ENCODE measurements around the gene PROCR.

The PROCR gene

DNA sequence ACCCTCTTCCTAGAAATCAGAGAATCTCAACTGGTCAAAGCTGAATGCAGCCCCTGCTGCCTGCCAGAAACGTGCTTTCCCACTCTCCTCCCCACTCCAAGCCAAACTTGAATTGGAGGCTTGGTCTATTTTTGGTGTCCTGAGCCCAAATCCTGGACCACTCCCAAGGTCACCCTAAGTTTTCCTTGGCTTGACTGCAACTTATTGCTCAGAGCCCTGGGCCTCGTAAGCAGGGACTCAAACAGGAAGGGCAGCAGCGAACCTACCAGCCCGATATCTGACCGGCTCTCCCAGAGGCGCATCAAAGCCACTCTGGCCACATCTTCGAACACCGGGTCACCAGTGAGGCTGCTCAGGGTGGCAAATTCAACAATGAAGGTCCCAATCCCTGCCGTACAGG is 37.4 kb upstream of the PROCR start:
- no peak overlapping the region for H3K27ac ChIP-seq

GRCh38 chr20:35134880-35135279 is 37.0 kb upstream of the PROCR start:
- TF ChIP-seq, protein P1, sequence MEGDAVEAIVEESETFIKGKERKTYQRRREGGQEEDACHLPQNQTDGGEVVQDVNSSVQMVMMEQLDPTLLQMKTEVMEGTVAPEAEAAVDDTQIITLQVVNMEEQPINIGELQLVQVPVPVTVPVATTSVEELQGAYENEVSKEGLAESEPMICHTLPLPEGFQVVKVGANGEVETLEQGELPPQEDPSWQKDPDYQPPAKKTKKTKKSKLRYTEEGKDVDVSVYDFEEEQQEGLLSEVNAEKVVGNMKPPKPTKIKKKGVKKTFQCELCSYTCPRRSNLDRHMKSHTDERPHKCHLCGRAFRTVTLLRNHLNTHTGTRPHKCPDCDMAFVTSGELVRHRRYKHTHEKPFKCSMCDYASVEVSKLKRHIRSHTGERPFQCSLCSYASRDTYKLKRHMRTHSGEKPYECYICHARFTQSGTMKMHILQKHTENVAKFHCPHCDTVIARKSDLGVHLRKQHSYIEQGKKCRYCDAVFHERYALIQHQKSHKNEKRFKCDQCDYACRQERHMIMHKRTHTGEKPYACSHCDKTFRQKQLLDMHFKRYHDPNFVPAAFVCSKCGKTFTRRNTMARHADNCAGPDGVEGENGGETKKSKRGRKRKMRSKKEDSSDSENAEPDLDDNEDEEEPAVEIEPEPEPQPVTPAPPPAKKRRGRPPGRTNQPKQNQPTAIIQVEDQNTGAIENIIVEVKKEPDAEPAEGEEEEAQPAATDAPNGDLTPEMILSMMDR (IDR thresholded peaks at IDR 0.05): no peak
- no peak for TF ChIP-seq ZFX (IDR thresholded peaks at IDR 0.05; ENCODE audit: borderline replicate concordance)
- H3K27ac ChIP-seq: no peak overlapping the region

More for the DNA sequence above, 37.4 kb upstream of the PROCR start:
- TF ChIP-seq, protein P1 (IDR thresholded peaks at IDR 0.05): no peak
- no peak for TF ChIP-seq ZFX (IDR thresholded peaks at IDR 0.05; ENCODE audit: borderline replicate concordance)

DNA sequence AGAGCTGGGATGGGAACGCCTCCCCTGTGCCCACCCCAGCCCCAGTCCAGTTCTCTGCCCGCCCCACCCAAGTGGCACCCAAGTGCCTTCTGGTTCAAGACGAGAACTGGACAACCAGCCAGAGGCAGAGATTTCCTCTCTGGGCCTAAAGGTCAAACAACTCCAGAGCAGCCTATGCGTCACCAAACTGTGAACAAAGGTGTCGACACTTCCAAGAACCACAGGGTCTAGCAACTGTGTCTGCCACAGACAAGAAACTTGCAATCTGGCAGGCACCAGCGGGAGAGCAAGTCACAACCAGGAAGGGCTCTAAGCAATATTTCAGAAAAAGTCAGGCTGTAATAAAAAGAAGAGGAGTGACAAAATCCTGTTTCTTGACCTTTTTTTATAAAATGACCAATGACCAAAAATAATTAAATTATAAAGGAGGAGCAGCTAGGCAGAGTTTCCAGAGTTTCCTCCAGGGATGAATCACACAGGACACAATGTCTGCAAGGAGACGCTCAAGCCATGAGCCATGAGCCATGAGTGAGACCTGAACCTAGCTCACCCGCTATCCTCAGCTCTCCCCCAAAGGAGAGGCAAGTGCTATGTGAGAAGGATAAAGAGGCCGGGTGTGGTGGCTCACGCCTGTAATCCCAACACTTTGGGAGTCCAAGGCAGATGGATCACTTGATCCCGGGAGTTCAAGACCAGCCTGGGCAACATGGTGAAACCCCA is 35.8 kb upstream of the PROCR start:
- no peak overlapping the region for H3K27ac ChIP-seq
- TF ChIP-seq, protein P1 (IDR thresholded peaks at IDR 0.05): no peak
- TF ChIP-seq ZFX (IDR thresholded peaks at IDR 0.05; ENCODE audit: borderline replicate concordance): no peak

GRCh38 chr20:35144694-35145093 is 27.2 kb upstream of the PROCR start:
- no peak overlapping the region for H3K27ac ChIP-seq

GRCh38 chr20:35145141-35145564 is 26.7 kb upstream of the PROCR start:
- H3K27ac ChIP-seq: peak overlapping the region; percentile 96
- no peak for TF ChIP-seq ZFX (IDR thresholded peaks at IDR 0.05; ENCODE audit: borderline replicate concordance)
- TF ChIP-seq, protein P1 (IDR thresholded peaks at IDR 0.05): peak; percentile 92

More at GRCh38 chr20:35144694-35145093, 27.2 kb upstream of the PROCR start:
- TF ChIP-seq ZFX (IDR thresholded peaks at IDR 0.05; ENCODE audit: borderline replicate concordance): no peak
- TF ChIP-seq, protein P1 (IDR thresholded peaks at IDR 0.05): no peak

DNA sequence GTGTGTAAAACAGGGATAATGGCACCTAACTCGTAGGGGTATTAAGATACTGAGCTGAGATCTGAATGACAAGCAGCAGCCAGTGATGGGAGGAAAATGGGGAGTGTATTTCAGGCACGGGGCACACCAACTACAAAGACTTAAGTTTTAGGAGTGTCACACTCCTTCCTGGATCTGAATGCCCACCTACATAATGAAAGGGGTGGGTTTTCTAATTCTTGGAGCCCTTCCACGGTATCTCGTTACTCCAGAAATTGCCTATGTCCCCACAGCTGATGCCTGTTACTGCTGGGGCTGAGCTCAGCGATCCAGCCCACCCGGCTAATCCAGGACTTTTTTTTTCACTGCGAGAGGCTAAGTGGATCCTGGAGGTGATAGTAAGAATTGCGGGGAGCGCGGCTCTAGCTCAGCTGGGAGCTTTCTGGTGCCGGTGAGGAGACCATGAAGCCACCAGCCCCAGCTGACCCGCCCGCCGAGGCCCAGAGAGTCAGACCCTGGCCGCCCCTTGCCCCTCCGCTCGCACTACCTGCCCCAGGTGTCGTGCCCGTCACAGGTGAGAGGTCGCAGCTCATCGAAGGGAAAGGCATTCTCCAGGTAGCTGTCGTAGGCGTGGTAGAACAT is 25.5 kb upstream of the PROCR start:
- TF ChIP-seq ZFX (IDR thresholded peaks at IDR 0.05; ENCODE audit: borderline replicate concordance): no peak
- TF ChIP-seq, protein P1 (IDR thresholded peaks at IDR 0.05): no peak
- H3K27ac ChIP-seq: peak overlapping the region; percentile 96
